Measurements from ENCODE around the gene GSX2.

- TF ChIP-seq CTCF (IDR thresholded peaks at IDR 0.05; ENCODE audit: borderline replicate concordance, extremely low read depth, low read length, poor library complexity, severe bottlenecking) (no peak), EZH2 (IDR thresholded peaks at IDR 0.05; ENCODE audit: borderline replicate concordance, low read depth, low read length, severe bottlenecking) (no peak)
These were observed 37.6 kb upstream of the GSX2 start for GRCh38 chr4:54062392-54062791.

All from DND-41 (cell line).